ENCODE results near the gene ADGRL2. TPM values are rescaled to one million over a fixed set of nuclear protein-coding genes. Genes with fewer than 3 reads are reported as not detected.

The ADGRL2 gene
- total and polyA plus RNA-seq, 2 donors, result 12.1 to 18.9 TPM

DNA sequence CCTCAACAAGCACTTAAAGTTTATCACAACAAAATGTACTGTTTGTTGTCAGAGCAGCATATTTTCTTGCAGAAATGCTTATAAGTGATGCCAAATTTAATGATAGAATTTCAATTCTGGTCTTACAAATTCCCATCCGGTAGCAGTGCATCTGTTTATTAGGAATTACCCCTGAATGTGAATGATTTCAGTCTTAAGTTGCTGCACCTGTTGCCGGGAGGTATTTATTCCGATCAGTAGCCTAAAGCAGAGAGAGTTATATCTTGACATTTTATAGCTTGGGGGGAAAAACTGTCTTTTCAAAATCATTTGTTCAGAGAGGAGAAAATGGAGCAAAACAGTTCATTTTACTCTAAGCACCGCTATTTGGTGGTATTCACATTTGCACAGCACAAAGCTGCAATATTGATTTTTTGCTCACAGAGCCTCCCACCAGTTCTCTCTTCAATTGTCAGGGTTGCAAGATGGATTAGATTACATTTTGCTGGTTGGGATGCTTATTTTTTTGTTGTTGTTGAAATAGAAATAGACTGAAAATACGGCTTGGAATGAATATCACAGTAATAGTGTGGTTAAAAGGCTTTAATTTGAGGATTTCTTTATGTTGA, 98.6 kb downstream of the ADGRL2 start:
- Histone ChIP-seq H3K9me3 (ENCODE audit: control insufficient read depth in 2 of 2, insufficient read depth in 1 of 2, low read length in 1 of 2) (no peaks in the 10 kb centered on the region), H3K4me3 (ENCODE audit: low read length in 2 of 2) (no peak overlapping the region), H3K4me1 (ENCODE audit: control insufficient read depth in 2 of 2, insufficient read depth in 2 of 2, low read length in 2 of 2) (no peaks in the 10 kb centered on the region), H3K27me3 (ENCODE audit: control insufficient read depth in 2 of 2, insufficient read depth in 1 of 2, low read length in 1 of 2) (no peaks in the 10 kb centered on the region), H3K27ac (ENCODE audit: low read depth in 1 of 2, low read length in 1 of 2) (no peak overlapping the region), H3K36me3 (ENCODE audit: control insufficient read depth in 2 of 2, insufficient read depth in 2 of 2, low read length in 1 of 2) (no peaks in the 10 kb centered on the region)
- DNase-seq (ENCODE audit: low read depth in 6 of 9, low spot score in 9 of 9), result no peak
- WGBS, result 95% methylated on average over 5 of the region's 5 CpGs

DNA sequence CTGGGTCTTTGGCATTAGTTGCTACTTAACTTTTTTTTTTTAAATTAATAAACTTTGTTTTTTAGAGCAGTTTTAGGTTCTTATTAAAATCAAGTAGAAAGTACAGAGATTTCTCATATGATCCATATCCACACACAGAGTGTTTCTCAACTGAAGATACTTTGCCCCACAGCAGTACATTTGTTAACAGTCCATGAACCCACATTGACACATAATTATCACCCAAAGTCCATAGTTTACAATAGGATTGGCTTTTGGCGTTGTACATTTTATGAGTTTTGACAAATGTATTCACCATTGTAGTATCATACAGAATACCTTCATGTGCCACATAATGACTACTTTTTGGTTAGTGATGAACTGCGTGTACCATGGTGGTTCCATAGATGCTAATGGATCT, 106.8 kb downstream of the ADGRL2 start:
- Histone ChIP-seq H3K27me3 (ENCODE audit: control insufficient read depth in 2 of 2, insufficient read depth in 1 of 2, low read length in 1 of 2) (no peaks in the 10 kb centered on the region), H3K4me3 (ENCODE audit: low read length in 2 of 2) (no peak overlapping the region), H3K36me3 (ENCODE audit: control insufficient read depth in 2 of 2, insufficient read depth in 2 of 2, low read length in 1 of 2) (no peaks in the 10 kb centered on the region), H3K9me3 (ENCODE audit: control insufficient read depth in 2 of 2, insufficient read depth in 1 of 2, low read length in 1 of 2) (no peaks in the 10 kb centered on the region), H3K4me1 (ENCODE audit: control insufficient read depth in 2 of 2, insufficient read depth in 2 of 2, low read length in 2 of 2) (no peaks in the 10 kb centered on the region), H3K27ac (ENCODE audit: low read depth in 1 of 2, low read length in 1 of 2) (no peak overlapping the region)
- DNase-seq (ENCODE audit: low read depth in 6 of 9, low spot score in 9 of 9), result no peak
- WGBS, result 95% methylated on average over 2 of the region's 2 CpGs

DNA sequence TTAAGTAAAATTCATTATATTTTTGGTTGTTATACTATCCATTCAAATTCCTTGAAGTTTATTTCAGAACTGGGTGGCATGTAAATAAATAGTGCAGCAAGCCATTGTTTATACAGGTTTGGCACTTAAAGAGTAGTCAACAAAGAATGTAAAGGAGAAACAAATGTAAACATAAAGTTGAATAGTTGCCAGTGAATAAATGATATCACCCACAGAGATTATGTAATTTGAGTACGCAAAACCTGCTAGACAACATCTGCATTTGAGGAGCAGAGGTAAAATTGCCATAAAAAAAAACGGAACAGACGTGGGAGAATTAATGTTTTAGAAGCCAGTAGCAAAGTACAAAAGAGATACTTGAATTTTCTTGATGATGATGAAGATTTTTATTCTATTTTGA, 111.6 kb downstream of the ADGRL2 start:
- Histone ChIP-seq H3K36me3 (ENCODE audit: control insufficient read depth in 2 of 2, insufficient read depth in 2 of 2, low read length in 1 of 2) (no peaks in the 10 kb centered on the region), H3K27ac (ENCODE audit: low read depth in 1 of 2, low read length in 1 of 2) (no peak overlapping the region), H3K4me3 (ENCODE audit: low read length in 2 of 2) (no peak overlapping the region), H3K9me3 (ENCODE audit: control insufficient read depth in 2 of 2, insufficient read depth in 1 of 2, low read length in 1 of 2) (no peaks in the 10 kb centered on the region), H3K4me1 (ENCODE audit: control insufficient read depth in 2 of 2, insufficient read depth in 2 of 2, low read length in 2 of 2) (no peaks in the 10 kb centered on the region), H3K27me3 (ENCODE audit: control insufficient read depth in 2 of 2, insufficient read depth in 1 of 2, low read length in 1 of 2) (no peaks in the 10 kb centered on the region)
- WGBS, result 92% methylated on average over 3 of the region's 3 CpGs
- DNase-seq (ENCODE audit: low read depth in 6 of 9, low spot score in 9 of 9), result no peak

DNA sequence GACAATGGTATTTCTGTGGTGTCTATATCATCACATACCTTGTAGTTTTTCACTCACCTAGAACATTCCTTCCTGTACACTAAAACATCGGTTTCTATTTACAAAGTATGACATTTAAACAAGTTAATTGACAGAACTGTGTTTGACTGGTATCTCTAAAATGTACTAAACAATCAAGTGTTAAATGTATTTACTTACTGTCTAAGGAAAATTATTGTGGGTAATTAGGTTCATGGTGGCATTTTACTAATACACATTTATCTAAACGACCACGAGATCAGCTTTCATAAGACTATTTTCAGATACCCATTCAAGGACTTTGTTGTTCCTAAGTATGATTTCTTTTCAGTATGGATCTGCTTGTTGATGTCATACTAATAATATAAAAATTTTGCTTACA, 115.2 kb downstream of the ADGRL2 start:
- Histone ChIP-seq H3K4me3 (ENCODE audit: low read length in 2 of 2) (no peak overlapping the region), H3K4me1 (ENCODE audit: control insufficient read depth in 2 of 2, insufficient read depth in 2 of 2, low read length in 2 of 2) (no peaks in the 10 kb centered on the region), H3K9me3 (ENCODE audit: control insufficient read depth in 2 of 2, insufficient read depth in 1 of 2, low read length in 1 of 2) (no peaks in the 10 kb centered on the region), H3K36me3 (ENCODE audit: control insufficient read depth in 2 of 2, insufficient read depth in 2 of 2, low read length in 1 of 2) (no peaks in the 10 kb centered on the region), H3K27ac (ENCODE audit: low read depth in 1 of 2, low read length in 1 of 2) (no peak overlapping the region), H3K27me3 (ENCODE audit: control insufficient read depth in 2 of 2, insufficient read depth in 1 of 2, low read length in 1 of 2) (no peaks in the 10 kb centered on the region)
- DNase-seq (ENCODE audit: low read depth in 6 of 9, low spot score in 9 of 9), result no peak
- 91% methylated on average over 3 of the region's 3 CpGs for WGBS

DNA sequence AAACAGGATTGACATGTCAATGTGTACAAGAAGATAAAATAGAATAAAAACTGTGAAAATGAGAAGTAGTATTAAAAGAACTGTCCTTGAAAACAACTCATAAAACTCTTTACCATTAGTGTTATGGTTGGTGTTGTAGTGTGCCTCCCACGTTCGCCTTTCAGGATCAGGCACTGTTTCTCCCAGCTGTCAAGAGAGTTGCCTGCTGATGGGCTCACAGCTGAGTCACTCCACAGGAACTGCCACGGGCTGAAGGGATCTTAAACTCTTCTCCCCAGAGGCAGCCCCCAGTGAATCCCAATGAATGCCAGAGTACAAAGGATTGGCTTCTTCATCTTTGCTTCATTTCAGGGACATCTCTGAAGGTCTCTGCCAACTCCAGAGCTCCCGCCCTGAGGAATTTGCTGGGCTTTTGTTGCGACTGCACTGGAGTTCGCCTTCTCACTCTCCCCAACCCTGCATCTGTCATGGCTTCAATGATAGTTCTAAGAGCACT, 119.6 kb downstream of the ADGRL2 start:
- no peaks in the 10 kb centered on the region for H3K27me3 ChIP-seq (ENCODE audit: control insufficient read depth in 2 of 2, insufficient read depth in 1 of 2, low read length in 1 of 2)
- no peak overlapping the region for H3K4me3 ChIP-seq (ENCODE audit: low read length in 2 of 2)
- no peaks in the 10 kb centered on the region for H3K36me3 ChIP-seq (ENCODE audit: control insufficient read depth in 2 of 2, insufficient read depth in 2 of 2, low read length in 1 of 2)
- no peak overlapping the region for H3K27ac ChIP-seq (ENCODE audit: low read depth in 1 of 2, low read length in 1 of 2)
- 89% methylated on average over 6 of the region's 6 CpGs for WGBS
- no peaks in the 10 kb centered on the region for H3K4me1 ChIP-seq (ENCODE audit: control insufficient read depth in 2 of 2, insufficient read depth in 2 of 2, low read length in 2 of 2)
- no peak for DNase-seq (ENCODE audit: low read depth in 6 of 9, low spot score in 9 of 9)
- H3K9me3 ChIP-seq (ENCODE audit: control insufficient read depth in 2 of 2, insufficient read depth in 1 of 2, low read length in 1 of 2), result no peaks in the 10 kb centered on the region

DNA sequence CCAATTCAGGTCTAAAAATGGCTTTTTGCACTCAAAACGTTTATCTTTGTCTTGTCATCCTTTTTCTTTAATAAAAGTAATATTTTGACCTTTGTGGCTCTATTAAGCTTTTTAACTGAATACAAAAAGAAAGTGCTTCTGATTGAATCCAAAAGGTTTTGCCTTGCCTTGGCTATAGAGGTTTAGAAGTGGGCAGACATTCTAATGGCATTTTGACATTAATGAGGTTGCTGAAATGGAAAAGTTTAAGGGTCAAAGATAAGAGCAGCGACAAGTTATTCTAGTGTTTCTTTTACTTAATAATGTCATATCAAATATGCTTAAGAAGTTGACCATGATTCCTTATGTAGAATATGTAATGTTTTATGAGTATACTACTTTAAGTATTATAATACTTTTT, 120.2 kb downstream of the ADGRL2 start:
- Histone ChIP-seq H3K9me3 (ENCODE audit: control insufficient read depth in 2 of 2, insufficient read depth in 1 of 2, low read length in 1 of 2) (no peaks in the 10 kb centered on the region), H3K27me3 (ENCODE audit: control insufficient read depth in 2 of 2, insufficient read depth in 1 of 2, low read length in 1 of 2) (no peaks in the 10 kb centered on the region), H3K4me1 (ENCODE audit: control insufficient read depth in 2 of 2, insufficient read depth in 2 of 2, low read length in 2 of 2) (no peaks in the 10 kb centered on the region), H3K27ac (ENCODE audit: low read depth in 1 of 2, low read length in 1 of 2) (no peak overlapping the region), H3K4me3 (ENCODE audit: low read length in 2 of 2) (no peak overlapping the region), H3K36me3 (ENCODE audit: control insufficient read depth in 2 of 2, insufficient read depth in 2 of 2, low read length in 1 of 2) (no peaks in the 10 kb centered on the region)
- DNase-seq (ENCODE audit: low read depth in 6 of 9, low spot score in 9 of 9), result no peak
- WGBS, result 74% methylated on average over 2 of the region's 2 CpGs

DNA sequence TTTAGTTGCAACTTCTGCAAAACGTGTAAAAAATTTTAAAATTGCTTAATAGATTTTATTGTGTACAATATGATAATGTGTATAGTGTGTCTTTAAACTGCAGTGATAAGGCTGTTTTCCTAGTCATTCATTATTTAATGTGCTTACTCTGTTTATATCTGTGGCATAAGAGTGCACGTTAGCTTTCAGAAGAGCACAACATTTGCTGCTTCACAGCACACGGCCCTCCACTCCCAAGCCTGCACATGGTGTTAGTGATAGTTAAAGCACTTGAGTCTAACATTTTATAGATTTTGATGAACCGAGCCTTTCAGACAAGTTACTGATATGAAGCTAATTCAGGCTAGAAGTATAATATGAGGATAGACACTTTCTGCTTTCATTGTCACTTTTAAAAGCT, 120.6 kb downstream of the ADGRL2 start:
- H3K27ac ChIP-seq (ENCODE audit: low read depth in 1 of 2, low read length in 1 of 2), result no peak overlapping the region
- 88% methylated on average over 4 of the region's 4 CpGs for WGBS
- no peaks in the 10 kb centered on the region for H3K4me1 ChIP-seq (ENCODE audit: control insufficient read depth in 2 of 2, insufficient read depth in 2 of 2, low read length in 2 of 2)
- H3K9me3 ChIP-seq (ENCODE audit: control insufficient read depth in 2 of 2, insufficient read depth in 1 of 2, low read length in 1 of 2), result no peaks in the 10 kb centered on the region
- no peaks in the 10 kb centered on the region for H3K27me3 ChIP-seq (ENCODE audit: control insufficient read depth in 2 of 2, insufficient read depth in 1 of 2, low read length in 1 of 2)
- DNase-seq (ENCODE audit: low read depth in 6 of 9, low spot score in 9 of 9), result no peak
- H3K4me3 ChIP-seq (ENCODE audit: low read length in 2 of 2), result no peak overlapping the region
- H3K36me3 ChIP-seq (ENCODE audit: control insufficient read depth in 2 of 2, insufficient read depth in 2 of 2, low read length in 1 of 2), result no peaks in the 10 kb centered on the region

DNA sequence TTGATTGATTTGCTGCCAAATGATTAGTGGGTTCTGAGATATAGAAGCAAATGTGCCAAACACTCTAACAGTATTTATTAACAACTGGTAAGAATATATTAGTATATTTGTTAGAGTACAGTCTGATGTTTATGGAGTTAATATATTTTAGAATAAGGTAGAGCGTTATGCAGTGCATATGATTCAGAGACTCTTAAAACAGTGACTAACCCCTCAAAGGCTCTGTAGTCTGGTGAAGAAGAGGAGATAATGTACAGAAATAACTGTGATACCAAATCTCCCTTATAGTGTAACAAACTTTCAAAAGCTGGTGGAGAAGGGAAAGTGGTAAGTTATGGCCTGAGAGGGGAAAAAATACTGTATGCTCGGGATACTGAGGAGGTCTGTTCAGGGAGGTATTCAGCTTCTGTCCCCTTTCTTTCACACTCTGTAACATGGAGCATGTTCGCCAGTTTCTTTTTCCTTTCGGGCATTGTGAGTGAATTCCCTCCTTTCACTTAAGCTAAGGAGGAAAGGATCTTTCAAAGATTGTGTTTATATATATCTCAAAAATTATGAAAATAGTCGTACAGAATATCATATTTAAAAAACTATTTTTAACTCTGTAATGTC, 121.2 kb downstream of the ADGRL2 start:
- H3K9me3 ChIP-seq (ENCODE audit: control insufficient read depth in 2 of 2, insufficient read depth in 1 of 2, low read length in 1 of 2), result no peaks in the 10 kb centered on the region
- H3K27ac ChIP-seq (ENCODE audit: low read depth in 1 of 2, low read length in 1 of 2), result no peak overlapping the region
- WGBS, result 90% methylated on average over 5 of the region's 5 CpGs

DNA sequence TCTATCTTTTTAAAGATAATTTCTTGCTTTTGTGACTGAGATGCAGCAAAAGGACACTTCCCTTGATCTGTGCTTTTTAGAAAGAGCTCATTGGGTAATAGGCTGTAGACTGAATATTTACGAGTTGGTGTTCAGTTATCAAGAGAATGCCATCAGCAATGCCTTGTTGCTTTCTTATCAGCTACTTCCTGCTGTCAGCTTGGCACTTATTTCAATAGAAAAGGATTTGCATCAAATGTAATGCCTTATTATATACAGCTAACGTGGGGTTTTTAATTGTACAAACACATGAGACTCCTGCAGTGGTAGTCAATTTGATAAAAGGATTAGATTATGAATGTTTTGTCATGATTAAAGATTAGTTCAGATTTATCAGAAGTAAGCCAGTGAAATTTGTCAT, 122.2 kb downstream of the ADGRL2 start:
- H3K27ac ChIP-seq (ENCODE audit: low read depth in 1 of 2, low read length in 1 of 2), result no peak overlapping the region
- no peaks in the 10 kb centered on the region for H3K36me3 ChIP-seq (ENCODE audit: control insufficient read depth in 2 of 2, insufficient read depth in 2 of 2, low read length in 1 of 2)
- no peak overlapping the region for H3K4me3 ChIP-seq (ENCODE audit: low read length in 2 of 2)
- no peaks in the 10 kb centered on the region for H3K9me3 ChIP-seq (ENCODE audit: control insufficient read depth in 2 of 2, insufficient read depth in 1 of 2, low read length in 1 of 2)
- no peaks in the 10 kb centered on the region for H3K27me3 ChIP-seq (ENCODE audit: control insufficient read depth in 2 of 2, insufficient read depth in 1 of 2, low read length in 1 of 2)
- WGBS, result 59% methylated on average over 2 of the region's 2 CpGs
- H3K4me1 ChIP-seq (ENCODE audit: control insufficient read depth in 2 of 2, insufficient read depth in 2 of 2, low read length in 2 of 2), result no peaks in the 10 kb centered on the region
- DNase-seq (ENCODE audit: low read depth in 6 of 9, low spot score in 9 of 9), result no peak

More for the DNA sequence above, 121.2 kb downstream of the ADGRL2 start:
- H3K4me3 ChIP-seq (ENCODE audit: low read length in 2 of 2), result no peak overlapping the region
- H3K36me3 ChIP-seq (ENCODE audit: control insufficient read depth in 2 of 2, insufficient read depth in 2 of 2, low read length in 1 of 2), result no peaks in the 10 kb centered on the region
- no peaks in the 10 kb centered on the region for H3K27me3 ChIP-seq (ENCODE audit: control insufficient read depth in 2 of 2, insufficient read depth in 1 of 2, low read length in 1 of 2)
- no peaks in the 10 kb centered on the region for H3K4me1 ChIP-seq (ENCODE audit: control insufficient read depth in 2 of 2, insufficient read depth in 2 of 2, low read length in 2 of 2)
- no peak for DNase-seq (ENCODE audit: low read depth in 6 of 9, low spot score in 9 of 9)
